HepG2 (cell line): ENCODE data around the gene SRCIN1. TPM values are rescaled to one million over a fixed set of nuclear protein-coding genes. Genes with fewer than 3 reads are reported as not detected.

Experiments used
- ARNTL ChIP-seq: sonication (generic); formaldehyde crosslinking; IDR thresholded peaks from 2 replicates; pipeline ENCODE4 v1.4.0; 2020; ENCODE audit warnings: mild to moderate bottlenecking, missing genetic modification reagents
- GATAD1 ChIP-seq: IDR thresholded peaks from 2 replicates; pipeline ENCODE4 v1.6.1; 2016; ENCODE audit warnings: missing genetic modification reagents, missing compliant biosample characterization
- HIC2 ChIP-seq: sonication (generic); formaldehyde crosslinking; IDR thresholded peaks from 2 replicates; pipeline ENCODE4 v1.9.0; 2022; ENCODE audit warnings: low read depth, missing genetic modification reagents
- HNRNPUL1 ChIP-seq: fragments of 200-400 bp; formaldehyde crosslinking; IDR thresholded peaks from 2 replicates; pipeline ENCODE4 v1.6.1; 2017; ENCODE audit warnings: low read depth, mild to moderate bottlenecking, low read length, moderate library complexity
- MTF2 ChIP-seq: sonication (generic); formaldehyde crosslinking; IDR thresholded peaks from 2 replicates; pipeline ENCODE4 v1.5.0; 2020; ENCODE audit warnings: missing genetic modification reagents, borderline replicate concordance
- SNAPC4 ChIP-seq: sonication (generic); formaldehyde crosslinking; IDR thresholded peaks from 2 replicates; pipeline ENCODE4 v1.4.0; 2020; ENCODE audit warnings: mild to moderate bottlenecking, missing genetic modification reagents
- ZNF138 ChIP-seq: sonication (generic); formaldehyde crosslinking; IDR thresholded peaks from 2 replicates; pipeline ENCODE4 v1.5.0; 2020; ENCODE audit warnings: mild to moderate bottlenecking, low read depth, missing genetic modification reagents
- ZNF225 ChIP-seq: sonication (generic); formaldehyde crosslinking; IDR thresholded peaks from 2 replicates; pipeline ENCODE4 v1.4.0; 2020; ENCODE audit warnings: mild to moderate bottlenecking, missing genetic modification reagents
- ZNF280D ChIP-seq: sonication (generic); formaldehyde crosslinking; IDR thresholded peaks from 2 replicates; pipeline ENCODE4 v1.5.1; 2020; ENCODE audit warnings: mild to moderate bottlenecking, missing genetic modification reagents
- ZNF383 ChIP-seq: sonication (generic); formaldehyde crosslinking; IDR thresholded peaks from 2 replicates; pipeline ENCODE4 v1.4.0; 2020; ENCODE audit warnings: missing genetic modification reagents, mild to moderate bottlenecking, borderline replicate concordance
- ZNF672 ChIP-seq: sonication (generic); formaldehyde crosslinking; IDR thresholded peaks from 2 replicates; pipeline ENCODE4 v1.8.1; 2022; ENCODE audit warnings: missing genetic modification reagents
- polyA plus RNA-seq, 8 experiments: library from polyadenylated mRNA; depleted of rRNA in 3 of 8; stranded (reverse) in 7 of 8; unstranded in 1 of 8; fragments of >200 nt; fragmentation: Illumina TruSeq in 4 of 8; extraction: Trizol in 4 of 8; gene quantifications; 2 replicates each; pipeline versions ENCODE4 v1.2.1 to v1.2.3, GENCODE V29; 2011 to 2016; ENCODE audit warnings: low read depth in 4 of 8, missing spikeins in 1 of 8, mixed read lengths in 1 of 8; ENCODE audit not compliant: insufficient read depth in 1 of 8
- total RNA-seq, 5 experiments: library from RNA; depleted of rRNA; stranded (reverse); fragments of >200 nt; fragmentation: Illumina TruSeq; extraction: Trizol; gene quantifications; 2 replicates each; pipeline ENCODE4 v1.2.3, GENCODE V29; 2016; ENCODE audit warnings: low read depth in 1 of 5

SRCIN1 gene
- total and polyA plus RNA-seq, 2 of the 13 experiments (the other 11 are each of a cell fraction or from before 2014, with no cell fraction given) = 1.2 to 9.6 TPM

GRCh38 chr17:38606646-38607611, 1.2 kb upstream of the SRCIN1 start (continued):
- TF ChIP-seq ZNF280D (CRISPR knock-in tag) (no peak), ARNTL (CRISPR knock-in tag) (no peak), ZNF138 (CRISPR knock-in tag) (no peak), ZNF225 (CRISPR knock-in tag) (peak; percentile 83; the same call in 1 of the 2 replicates), SNAPC4 (no peak), HNRNPUL1 (no peak), ZNF672 (CRISPR knock-in tag) (no peak), MTF2 (no peak), GATAD1 (CRISPR knock-in tag) (no peak), ZNF383 (no peak; the same call in 1 of the 2 replicates), HIC2 (CRISPR knock-in tag) (peak; percentile 87)
